ENCODE measurements around the gene LAMA2. TPM values are rescaled to one million over a fixed set of nuclear protein-coding genes. Genes with fewer than 3 reads are reported as not detected.

LAMA2 gene
- total RNA-seq, 1 donor from 2014 or later = 0.47 TPM

GRCh38 chr6:129498950-129499842, 616.3 kb downstream of the LAMA2 start:
- no peak for DNase-seq (ENCODE audit: low read depth, low spot score)
- Mint-ChIP-seq H3K27me3 (ENCODE audit: low read depth) (peaks cover 3% of the 10 kb centered on the region), H3K9me3 (no peaks in the 10 kb centered on the region), H3K4me1 (peaks cover 23% of the 10 kb centered on the region), H3K27ac (ENCODE audit: unreplicated experiment) (no peak overlapping the region), H3K4me3 (no peak overlapping the region), H3K36me3 (ENCODE audit: low read depth) (no peaks in the 10 kb centered on the region)
- TF ChIP-seq CTCF (conservative IDR thresholded peaks at IDR 0.05) = peak; percentile 79

- TF ChIP-seq CTCF (conservative IDR thresholded peaks at IDR 0.05) = no peak
- Mint-ChIP-seq H3K27ac (ENCODE audit: unreplicated experiment) (no peak overlapping the region), H3K4me3 (no peak overlapping the region), H3K9me3 (no peaks in the 10 kb centered on the region), H3K27me3 (ENCODE audit: low read depth) (peaks cover 3% of the 10 kb centered on the region), H3K36me3 (ENCODE audit: low read depth) (no peaks in the 10 kb centered on the region), H3K4me1 (peaks cover 23% of the 10 kb centered on the region)
- DNase-seq (ENCODE audit: low read depth, low spot score) = no peak
These were observed 616.9 kb downstream of the LAMA2 start for GRCh38 chr6:129499843-129500219.

GRCh38 chr6:129500958-129501739, 618.2 kb downstream of the LAMA2 start:
- H3K4me3 Mint-ChIP-seq = peak overlapping the region; percentile 24
- peak; percentile 60 for TF ChIP-seq CTCF (conservative IDR thresholded peaks at IDR 0.05)
- no peaks in the 10 kb centered on the region for H3K9me3 Mint-ChIP-seq
- peak; percentile 7 for DNase-seq (ENCODE audit: low read depth, low spot score)
- H3K27ac Mint-ChIP-seq (ENCODE audit: unreplicated experiment) = peak overlapping the region; percentile 72
- H3K4me1 Mint-ChIP-seq = peaks cover 23% of the 10 kb centered on the region
- no peaks in the 10 kb centered on the region for H3K36me3 Mint-ChIP-seq (ENCODE audit: low read depth)
- H3K27me3 Mint-ChIP-seq (ENCODE audit: low read depth) = peaks cover 3% of the 10 kb centered on the region

GRCh38 chr6:129501740-129502660, 619.1 kb downstream of the LAMA2 start:
- Mint-ChIP-seq H3K9me3 (no peaks in the 10 kb centered on the region), H3K36me3 (ENCODE audit: low read depth) (no peaks in the 10 kb centered on the region), H3K27me3 (ENCODE audit: low read depth) (peaks cover 3% of the 10 kb centered on the region), H3K27ac (ENCODE audit: unreplicated experiment) (peak overlapping the region; percentile 72), H3K4me1 (peaks cover 23% of the 10 kb centered on the region), H3K4me3 (peak overlapping the region; percentile 24)
- DNase-seq (ENCODE audit: low read depth, low spot score) = no peak
- no peak for TF ChIP-seq CTCF (conservative IDR thresholded peaks at IDR 0.05)

- H3K4me3 Mint-ChIP-seq = no peak overlapping the region
- H3K36me3 Mint-ChIP-seq (ENCODE audit: low read depth) = no peaks in the 10 kb centered on the region
- no peaks in the 10 kb centered on the region for H3K27me3 Mint-ChIP-seq (ENCODE audit: low read depth)
- H3K4me1 Mint-ChIP-seq = peaks cover 16% of the 10 kb centered on the region
- no peak for TF ChIP-seq CTCF (conservative IDR thresholded peaks at IDR 0.05)
- no peaks in the 10 kb centered on the region for H3K9me3 Mint-ChIP-seq
- DNase-seq (ENCODE audit: low read depth, low spot score) = no peak
- H3K27ac Mint-ChIP-seq (ENCODE audit: unreplicated experiment) = no peak overlapping the region
These were observed 621.5 kb downstream of the LAMA2 start for GRCh38 chr6:129504456-129504855.
